Tibial artery (tissue), 4 donors: ENCODE data around the gene PTH2.
"Not testable (repeated sequence)": the region's sequence is repeated elsewhere in the genome, so short reads cannot be mapped to it uniquely, and the experiment has no call there.

Experiments
- DNase-seq, 2 donors: peaks; one replicate each; pipeline ENCODE4 v3.0.0-alpha.2; 2019
- H3K27ac ChIP-seq, 2 donors: fragments of 200-600 bp; sonication (generic) in 1 of 2; 1 replicate in 1 of 2; 2 replicates in 1 of 2; pipeline ENCODE4 v1.5.1; 2018 to 2019; ENCODE audit warnings: mild to moderate bottlenecking in 1 of 2
- H3K27me3 ChIP-seq, 2 donors: fragments of 200-600 bp; sonication (generic) in 1 of 2; one replicate each; pipeline versions ENCODE4 v1.5.1 to v1.6.0; 2016 to 2019
- H3K36me3 ChIP-seq, 3 donors: fragments of 200-600 bp; sonication (generic) in 2 of 3; one replicate each; pipeline ENCODE4 v1.5.1; 2016 to 2019; ENCODE audit warnings: mild to moderate bottlenecking in 2 of 3
- H3K4me1 ChIP-seq, 4 donors: fragments of 200-600 bp; sonication (generic) in 2 of 4; 1 replicate in 3 of 4; 2 replicates in 1 of 4; pipeline ENCODE4 v1.5.1; 2016 to 2019
- H3K4me3 ChIP-seq, 2 donors: fragments of 200-600 bp; sonication (generic) in 1 of 2; 1 replicate in 1 of 2; 2 replicates in 1 of 2; pipeline ENCODE4 v1.5.1; 2018 to 2019; ENCODE audit warnings: mild to moderate bottlenecking in 2 of 2
- H3K9me3 ChIP-seq, 3 donors: fragments of 200-600 bp; sonication (generic) in 1 of 3; one replicate each; pipeline ENCODE4 v1.5.1; 2016 to 2019
- intact Hi-C: fragments of 100-400 bp; cut with DNase I; formaldehyde crosslinking; loops from one replicate; pipeline ENCODE4 v1.15.0; 2023; ENCODE audit warnings: low total_unique reads
- TF ChIP-seq, protein P1 (sequence below), 2 experiments: fragments of 200-600 bp in 1 of 2; fragments of 450-650 bp in 1 of 2; IDR thresholded peaks; one replicate each; pipeline ENCODE4 v1.5.1; 2017 to 2019; ENCODE audit warnings: antibody characterized with exemption in 2 of 2, mild to moderate bottlenecking in 1 of 2, moderate library complexity in 1 of 2

PTH2 gene

GRCh38 chr19:49445997-49446396, 22.8 kb upstream of the PTH2 start:
- DNase-seq: no peak
- Histone ChIP-seq H3K27ac (no peak overlapping the region), H3K27me3 (peaks cover 0 to 16% of the 10 kb centered on the region in 2 donors), H3K4me1 (peaks cover 0 to 28% (median 14%) of the 10 kb centered on the region in 4 donors), H3K9me3 (no peaks in the 10 kb centered on the region), H3K4me3 (no peak overlapping the region), H3K36me3 (peaks cover 7 to 37% (median 17%) of the 10 kb centered on the region in 3 donors)
- intact Hi-C loops: loop anchor here (10.0 kb wide), 1 partner anchor 181 kb away; no protein-coding TSS in a partner anchor
- TF ChIP-seq, protein P1, sequence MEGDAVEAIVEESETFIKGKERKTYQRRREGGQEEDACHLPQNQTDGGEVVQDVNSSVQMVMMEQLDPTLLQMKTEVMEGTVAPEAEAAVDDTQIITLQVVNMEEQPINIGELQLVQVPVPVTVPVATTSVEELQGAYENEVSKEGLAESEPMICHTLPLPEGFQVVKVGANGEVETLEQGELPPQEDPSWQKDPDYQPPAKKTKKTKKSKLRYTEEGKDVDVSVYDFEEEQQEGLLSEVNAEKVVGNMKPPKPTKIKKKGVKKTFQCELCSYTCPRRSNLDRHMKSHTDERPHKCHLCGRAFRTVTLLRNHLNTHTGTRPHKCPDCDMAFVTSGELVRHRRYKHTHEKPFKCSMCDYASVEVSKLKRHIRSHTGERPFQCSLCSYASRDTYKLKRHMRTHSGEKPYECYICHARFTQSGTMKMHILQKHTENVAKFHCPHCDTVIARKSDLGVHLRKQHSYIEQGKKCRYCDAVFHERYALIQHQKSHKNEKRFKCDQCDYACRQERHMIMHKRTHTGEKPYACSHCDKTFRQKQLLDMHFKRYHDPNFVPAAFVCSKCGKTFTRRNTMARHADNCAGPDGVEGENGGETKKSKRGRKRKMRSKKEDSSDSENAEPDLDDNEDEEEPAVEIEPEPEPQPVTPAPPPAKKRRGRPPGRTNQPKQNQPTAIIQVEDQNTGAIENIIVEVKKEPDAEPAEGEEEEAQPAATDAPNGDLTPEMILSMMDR (IDR thresholded peaks at IDR 0.05): no peak

DNA sequence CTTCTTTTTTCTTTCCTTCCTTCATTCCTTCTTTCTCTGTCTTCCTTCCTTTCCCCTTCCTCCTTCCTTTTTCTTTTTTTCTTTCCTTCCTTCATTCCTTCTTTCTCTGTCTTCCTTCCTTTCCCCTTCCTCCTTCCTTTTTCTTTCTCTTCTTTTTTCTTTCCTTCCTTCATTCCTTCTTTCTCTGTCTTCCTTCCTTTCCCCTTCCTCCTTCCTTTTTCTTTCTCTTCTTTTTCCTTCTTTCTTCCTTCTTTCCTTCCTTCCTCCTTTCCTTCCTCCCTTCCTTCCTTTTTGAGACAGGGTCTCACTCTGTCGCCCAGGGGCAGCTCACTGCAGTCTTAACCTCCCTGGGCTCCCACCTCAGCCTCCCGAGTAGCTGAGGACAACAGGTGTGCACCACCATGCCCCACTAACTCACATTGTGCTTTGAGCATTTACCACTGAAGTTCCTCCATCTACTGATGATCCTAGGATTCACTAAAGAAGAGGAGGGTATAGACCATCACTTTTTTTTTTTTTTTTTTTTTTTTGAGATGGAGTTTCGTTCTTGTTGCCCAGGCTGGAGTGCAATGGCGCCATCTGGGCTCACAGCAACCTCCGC, 21.0 kb upstream of the PTH2 start:
- H3K9me3 ChIP-seq, DNase-seq: not testable (repeated sequence)
- Histone ChIP-seq H3K36me3 (peaks cover 5 to 30% (median 13%) of the 10 kb centered on the region in 3 donors), H3K4me3 (peak overlapping the region in 1 of 2 donors; percentile 80), H3K27ac (peak overlapping the region in 1 of 2 donors; percentile 77), H3K4me1 (peaks cover 0 to 21% (median 10%) of the 10 kb centered on the region in 4 donors), H3K27me3 (peaks cover 0 to 34% of the 10 kb centered on the region in 2 donors)
- intact Hi-C loops: loop anchor here (10.0 kb wide), 1 partner anchor 179 kb away; no protein-coding TSS in a partner anchor

DNA sequence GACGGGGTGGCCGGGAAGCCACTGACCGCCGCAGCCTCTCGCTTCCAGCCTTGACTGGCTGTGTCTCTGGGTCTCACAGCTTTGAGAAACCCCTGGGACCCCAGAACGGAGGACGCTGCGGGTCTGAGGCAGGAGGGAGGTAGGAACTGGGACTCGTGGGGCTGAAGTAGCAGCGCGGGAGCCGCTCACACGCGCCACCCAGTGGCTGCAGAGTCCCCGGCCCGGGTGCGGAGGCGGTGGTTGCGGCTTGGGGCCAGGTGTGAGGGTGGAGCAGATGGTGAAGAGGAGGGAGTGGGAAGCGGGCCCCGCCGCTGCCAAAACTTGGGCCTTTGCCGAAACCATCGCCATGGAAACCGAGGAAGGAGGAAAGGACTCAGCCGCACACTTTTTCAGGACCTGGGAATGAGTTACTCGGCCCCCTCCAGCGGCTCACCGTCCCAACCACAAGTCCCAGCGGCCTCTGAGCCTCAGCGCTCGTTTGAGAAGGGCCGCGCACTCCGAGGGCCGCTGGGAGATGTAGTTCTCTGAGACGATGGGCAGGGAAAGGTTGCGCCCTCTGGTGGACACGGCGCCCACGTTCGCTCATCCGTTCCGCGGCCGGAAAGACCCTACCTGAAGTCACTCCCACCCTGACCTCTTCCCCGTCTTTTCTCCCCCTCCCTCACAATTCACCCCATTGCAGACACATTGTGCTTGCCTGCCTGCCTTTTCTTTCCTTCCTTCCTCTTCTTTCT, 20.3 kb upstream of the PTH2 start:
- intact Hi-C loops: loop anchor here (2.0 to 10.0 kb wide), 2 partner anchors 51 to 179 kb away; no protein-coding TSS in a partner anchor
- TF ChIP-seq, protein P1 (IDR thresholded peaks at IDR 0.05): peak; percentile 77 to 85

DNA sequence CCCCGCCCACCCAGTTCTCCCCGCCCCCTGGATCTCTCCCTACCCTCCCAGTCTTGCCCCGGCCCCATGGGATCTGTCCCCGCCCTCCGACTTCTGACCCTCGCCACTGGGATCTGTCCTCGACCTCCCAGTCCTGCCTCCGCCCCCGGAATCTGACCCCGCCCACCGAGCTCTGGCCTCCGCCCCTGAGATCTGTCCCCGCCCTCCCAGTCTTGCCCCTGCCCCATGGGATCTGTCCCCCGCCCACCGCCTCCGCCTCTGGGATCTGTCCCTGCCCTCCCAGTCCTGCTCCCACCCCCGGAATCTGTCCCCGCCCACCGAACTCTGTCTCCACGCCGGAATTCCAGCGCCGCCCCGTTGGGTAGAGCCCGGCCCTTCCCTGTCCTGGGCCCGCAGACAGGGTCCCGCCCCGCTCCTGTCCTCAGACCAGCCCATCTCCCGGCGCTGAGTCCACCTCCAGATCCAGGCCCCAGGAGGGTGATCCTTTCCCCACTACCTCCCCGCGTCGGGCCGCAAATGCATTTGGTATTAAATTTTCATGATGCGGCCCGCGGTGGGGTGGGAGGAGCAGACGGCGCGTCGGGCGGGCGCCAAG, 19.6 kb upstream of the PTH2 start:
- no peaks in the 10 kb centered on the region for H3K9me3 ChIP-seq
- peak; percentile 96 to 97 for DNase-seq
- H3K36me3 ChIP-seq: peaks cover 0 to 17% (median 7%) of the 10 kb centered on the region in 3 donors
- peaks cover 0 to 47% of the 10 kb centered on the region in 2 donors for H3K27me3 ChIP-seq
- H3K4me3 ChIP-seq: peak overlapping the region; percentile 57 to 80
- peaks cover 0 to 21% (median 10%) of the 10 kb centered on the region in 4 donors for H3K4me1 ChIP-seq
- intact Hi-C loops: loop anchor here (2.0 to 10.0 kb wide), 2 partner anchors 50 to 178 kb away; no protein-coding TSS in a partner anchor
- H3K27ac ChIP-seq: peak overlapping the region; percentile 74 to 77
- TF ChIP-seq, protein P1 (IDR thresholded peaks at IDR 0.05): no peak

More for the DNA sequence above, 20.3 kb upstream of the PTH2 start:
- Histone ChIP-seq H3K4me3 (peak overlapping the region; percentile 57 to 80), H3K4me1 (peaks cover 0 to 21% (median 10%) of the 10 kb centered on the region in 4 donors), H3K9me3 (no peaks in the 10 kb centered on the region), H3K27me3 (peaks cover 0 to 40% of the 10 kb centered on the region in 2 donors), H3K27ac (peak overlapping the region; percentile 74 to 77), H3K36me3 (peaks cover 0 to 23% (median 7%) of the 10 kb centered on the region in 3 donors)
- peak; percentile 96 to 97 for DNase-seq

DNA sequence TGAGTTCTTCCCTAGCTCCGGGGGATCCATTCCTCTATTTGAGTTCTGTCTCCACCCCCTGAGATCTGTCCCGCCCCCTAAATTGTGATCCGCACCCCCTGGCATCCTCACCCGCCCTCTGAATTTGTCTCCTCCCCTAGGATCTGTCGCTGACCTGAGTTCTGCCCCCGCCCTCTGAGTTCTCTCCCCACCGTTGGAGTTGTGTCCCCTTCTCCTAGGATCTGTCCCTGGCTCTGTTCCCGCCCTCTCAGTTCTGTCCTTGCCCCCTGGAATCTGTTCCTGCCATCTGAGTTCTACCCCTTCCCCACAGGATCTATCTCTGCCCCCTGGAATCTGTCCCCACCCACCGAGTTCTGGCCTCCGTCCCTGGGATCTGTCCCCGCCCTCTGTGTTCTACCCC, 19.1 kb upstream of the PTH2 start:
- TF ChIP-seq, protein P1 (IDR thresholded peaks at IDR 0.05): no peak
- peak; percentile 69 to 79 for DNase-seq
- H3K4me3 ChIP-seq: peak overlapping the region; percentile 57 to 80
- peaks cover 0 to 13% (median 7%) of the 10 kb centered on the region in 3 donors for H3K36me3 ChIP-seq
- intact Hi-C loops: loop anchor here (2.0 to 10.0 kb wide), 2 partner anchors 50 to 178 kb away; no protein-coding TSS in a partner anchor
- no peaks in the 10 kb centered on the region for H3K9me3 ChIP-seq
- peaks cover 0 to 52% of the 10 kb centered on the region in 2 donors for H3K27me3 ChIP-seq
- H3K4me1 ChIP-seq: peaks cover 0 to 21% (median 10%) of the 10 kb centered on the region in 4 donors
- peak overlapping the region; percentile 74 to 77 for H3K27ac ChIP-seq
